ENCODE data around the gene PPARA. TPM values are rescaled to one million over a fixed set of nuclear protein-coding genes. Genes with fewer than 3 reads are reported as not detected.

Gene PPARA
- total RNA-seq, 4 donors from 2014 or later = 18.7 to 53.8 (median 32.0) TPM

GRCh38 chr22:46214616-46215015 is 64.3 kb downstream of the PPARA start:
- no peaks in the 10 kb centered on the region for H3K9me3 ChIP-seq
- WGBS = 97% methylated on average over 28 of the region's 28 CpGs
- peaks cover 68% of the 10 kb centered on the region for H3K36me3 ChIP-seq
- no peak overlapping the region for H3K4me3 ChIP-seq
- DNase-seq (ENCODE audit: low spot score in 2 of 2) = no peak
- TF ChIP-seq CTCF (IDR thresholded peaks at IDR 0.05) (no peak), POLR2A (IDR thresholded peaks at IDR 0.05) (no peak), POLR2AphosphoS5 (IDR thresholded peaks at IDR 0.05) (no peak), EP300 (IDR thresholded peaks at IDR 0.05) (no peak)
- H3K4me1 ChIP-seq = no peaks in the 10 kb centered on the region
- H3K27me3 ChIP-seq = no peaks in the 10 kb centered on the region
- H3K27ac ChIP-seq = no peak overlapping the region

GRCh38 chr22:46219636-46220035 is 69.3 kb downstream of the PPARA start:
- TF ChIP-seq POLR2AphosphoS5 (IDR thresholded peaks at IDR 0.05) (no peak), CTCF (IDR thresholded peaks at IDR 0.05) (no peak), EP300 (IDR thresholded peaks at IDR 0.05) (no peak), POLR2A (IDR thresholded peaks at IDR 0.05) (no peak)
- 73% methylated on average over 10 of the region's 10 CpGs for WGBS

GRCh38 chr22:46220921-46221320 is 70.6 kb downstream of the PPARA start:
- H3K4me3 ChIP-seq = no peak overlapping the region
- peaks cover 91% of the 10 kb centered on the region for H3K36me3 ChIP-seq
- 86% methylated on average over 5 of the region's 5 CpGs for WGBS
- TF ChIP-seq EP300 (IDR thresholded peaks at IDR 0.05) = no peak
- TF ChIP-seq POLR2A (IDR thresholded peaks at IDR 0.05) = no peak
- TF ChIP-seq POLR2AphosphoS5 (IDR thresholded peaks at IDR 0.05) = no peak
- no peak for TF ChIP-seq CTCF (IDR thresholded peaks at IDR 0.05)
- H3K27me3 ChIP-seq = no peaks in the 10 kb centered on the region
- DNase-seq (ENCODE audit: low spot score in 2 of 2) = no peak
- no peaks in the 10 kb centered on the region for H3K4me1 ChIP-seq
- H3K27ac ChIP-seq = no peak overlapping the region
- H3K9me3 ChIP-seq = no peaks in the 10 kb centered on the region

More at GRCh38 chr22:46219636-46220035, 69.3 kb downstream of the PPARA start:
- Histone ChIP-seq H3K4me3 (no peak overlapping the region), H3K27me3 (no peaks in the 10 kb centered on the region), H3K27ac (no peak overlapping the region), H3K9me3 (no peaks in the 10 kb centered on the region), H3K4me1 (no peaks in the 10 kb centered on the region), H3K36me3 (peaks cover 91% of the 10 kb centered on the region)
- DNase-seq (ENCODE audit: low spot score in 2 of 2) = peak in 1 of 2 donors; percentile 21

- H3K4me3 ChIP-seq = no peak overlapping the region
- no peaks in the 10 kb centered on the region for H3K9me3 ChIP-seq
- H3K36me3 ChIP-seq = peaks cover 77% of the 10 kb centered on the region
- no peak overlapping the region for H3K27ac ChIP-seq
- 88% methylated on average over 18 of the region's 23 CpGs for WGBS
- DNase-seq (ENCODE audit: low spot score in 2 of 2) = no peak
- no peaks in the 10 kb centered on the region for H3K4me1 ChIP-seq
- no peak for TF ChIP-seq POLR2A (IDR thresholded peaks at IDR 0.05)
- no peak for TF ChIP-seq POLR2AphosphoS5 (IDR thresholded peaks at IDR 0.05)
- no peak for TF ChIP-seq EP300 (IDR thresholded peaks at IDR 0.05)
- no peak for TF ChIP-seq CTCF (IDR thresholded peaks at IDR 0.05)
- no peaks in the 10 kb centered on the region for H3K27me3 ChIP-seq
Observed at GRCh38 chr22:46224044-46224897, 73.9 kb downstream of the PPARA start.

GRCh38 chr22:46224898-46225290 is 74.6 kb downstream of the PPARA start:
- Histone ChIP-seq H3K27ac (no peak overlapping the region), H3K27me3 (no peaks in the 10 kb centered on the region), H3K9me3 (no peaks in the 10 kb centered on the region), H3K4me1 (no peaks in the 10 kb centered on the region), H3K4me3 (no peak overlapping the region), H3K36me3 (peaks cover 71% of the 10 kb centered on the region)
- 87% methylated on average over 10 of the region's 10 CpGs for WGBS
- no peak for DNase-seq (ENCODE audit: low spot score in 2 of 2)
- TF ChIP-seq EP300 (IDR thresholded peaks at IDR 0.05) (no peak), CTCF (IDR thresholded peaks at IDR 0.05) (no peak), POLR2AphosphoS5 (IDR thresholded peaks at IDR 0.05) (no peak), POLR2A (IDR thresholded peaks at IDR 0.05) (no peak)
